GM12801 (cell line): ENCODE results near the gene PRKG1.

Experiments
- TF ChIP-seq, protein P1 (sequence below): IDR thresholded peaks from one replicate; pipeline ENCODE4 v1.5.1; 2011; ENCODE audit warnings: control low read depth; ENCODE audit not compliant: insufficient read length; ENCODE audit errors: extremely low read depth

PRKG1 gene

DNA sequence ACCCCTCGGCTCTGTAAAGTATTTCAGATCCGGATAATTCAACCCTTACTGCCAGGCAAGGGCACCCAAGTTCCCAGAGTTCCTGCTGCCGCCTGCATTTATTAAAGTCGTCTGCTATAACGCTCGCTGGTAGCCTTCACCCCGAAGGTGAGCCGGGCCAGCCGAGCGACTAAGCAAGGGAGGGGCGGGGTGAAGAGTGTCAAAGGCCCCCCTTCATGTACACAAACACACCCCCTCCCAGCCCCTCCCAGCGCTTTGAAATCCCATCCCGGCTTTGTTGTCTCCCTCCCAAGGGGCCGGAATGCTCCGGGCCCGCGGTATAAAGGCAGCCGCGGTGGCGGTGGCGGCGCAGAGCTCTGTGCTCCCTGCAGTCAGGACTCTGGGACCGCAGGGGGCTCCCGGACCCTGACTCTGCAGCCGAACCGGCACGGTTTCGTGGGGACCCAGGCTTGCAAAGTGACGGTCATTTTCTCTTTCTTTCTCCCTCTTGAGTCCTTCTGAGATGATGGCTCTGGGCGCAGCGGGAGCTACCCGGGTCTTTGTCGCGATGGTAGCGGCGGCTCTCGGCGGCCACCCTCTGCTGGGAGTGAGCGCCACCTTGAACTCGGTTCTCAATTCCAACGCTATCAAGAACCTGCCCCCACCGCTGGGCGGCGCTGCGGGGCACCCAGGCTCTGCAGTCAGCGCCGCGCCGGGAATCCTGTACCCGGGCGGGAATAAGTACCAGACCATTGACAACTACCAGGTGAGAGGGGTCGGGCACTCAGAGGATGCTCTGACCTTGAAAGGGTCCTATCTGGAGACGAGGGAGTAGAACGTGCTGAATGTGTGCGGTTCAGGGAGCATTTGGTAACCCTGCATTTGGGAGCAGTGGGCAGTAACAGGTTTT lies 1239.9 kb downstream of the PRKG1 start, which contains the start of gene DKK1:
Gene DKK1, plus strand, starts transcription at position 349 of the 889 bp plus-strand sequence. Its CDS starts 154 bp downstream, at position 503.
- TF ChIP-seq, protein P1, sequence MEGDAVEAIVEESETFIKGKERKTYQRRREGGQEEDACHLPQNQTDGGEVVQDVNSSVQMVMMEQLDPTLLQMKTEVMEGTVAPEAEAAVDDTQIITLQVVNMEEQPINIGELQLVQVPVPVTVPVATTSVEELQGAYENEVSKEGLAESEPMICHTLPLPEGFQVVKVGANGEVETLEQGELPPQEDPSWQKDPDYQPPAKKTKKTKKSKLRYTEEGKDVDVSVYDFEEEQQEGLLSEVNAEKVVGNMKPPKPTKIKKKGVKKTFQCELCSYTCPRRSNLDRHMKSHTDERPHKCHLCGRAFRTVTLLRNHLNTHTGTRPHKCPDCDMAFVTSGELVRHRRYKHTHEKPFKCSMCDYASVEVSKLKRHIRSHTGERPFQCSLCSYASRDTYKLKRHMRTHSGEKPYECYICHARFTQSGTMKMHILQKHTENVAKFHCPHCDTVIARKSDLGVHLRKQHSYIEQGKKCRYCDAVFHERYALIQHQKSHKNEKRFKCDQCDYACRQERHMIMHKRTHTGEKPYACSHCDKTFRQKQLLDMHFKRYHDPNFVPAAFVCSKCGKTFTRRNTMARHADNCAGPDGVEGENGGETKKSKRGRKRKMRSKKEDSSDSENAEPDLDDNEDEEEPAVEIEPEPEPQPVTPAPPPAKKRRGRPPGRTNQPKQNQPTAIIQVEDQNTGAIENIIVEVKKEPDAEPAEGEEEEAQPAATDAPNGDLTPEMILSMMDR: no peak

DNA sequence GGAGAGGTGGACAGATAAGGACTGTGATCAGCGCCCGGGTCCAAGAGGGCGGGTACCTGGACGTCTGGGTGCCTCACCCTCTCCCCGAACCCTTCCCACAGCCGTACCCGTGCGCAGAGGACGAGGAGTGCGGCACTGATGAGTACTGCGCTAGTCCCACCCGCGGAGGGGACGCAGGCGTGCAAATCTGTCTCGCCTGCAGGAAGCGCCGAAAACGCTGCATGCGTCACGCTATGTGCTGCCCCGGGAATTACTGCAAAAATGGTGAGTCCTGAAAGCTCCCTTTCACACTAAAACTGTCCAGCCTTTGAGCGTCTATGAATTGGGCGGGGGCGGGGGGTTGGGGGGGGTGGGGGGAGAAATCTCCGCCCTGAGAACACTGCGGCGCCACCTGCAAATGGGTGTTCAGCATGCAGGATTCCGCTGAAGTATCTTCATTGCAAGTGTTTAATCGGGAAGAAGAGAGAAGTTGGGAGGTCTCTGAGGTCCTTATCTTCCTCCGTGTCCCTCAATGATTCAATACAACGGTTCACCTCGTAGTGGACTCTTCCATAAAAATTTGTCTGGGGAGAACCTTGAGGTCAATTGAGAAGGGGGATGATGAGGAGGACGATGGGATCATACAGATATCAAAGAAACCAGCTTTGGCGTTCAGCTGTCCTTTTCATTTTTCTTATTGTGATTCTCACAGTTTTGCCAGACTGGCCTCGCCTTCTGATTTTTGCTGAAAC lies 1240.7 kb downstream of the PRKG1 start:
- TF ChIP-seq, protein P1: no peak

DNA sequence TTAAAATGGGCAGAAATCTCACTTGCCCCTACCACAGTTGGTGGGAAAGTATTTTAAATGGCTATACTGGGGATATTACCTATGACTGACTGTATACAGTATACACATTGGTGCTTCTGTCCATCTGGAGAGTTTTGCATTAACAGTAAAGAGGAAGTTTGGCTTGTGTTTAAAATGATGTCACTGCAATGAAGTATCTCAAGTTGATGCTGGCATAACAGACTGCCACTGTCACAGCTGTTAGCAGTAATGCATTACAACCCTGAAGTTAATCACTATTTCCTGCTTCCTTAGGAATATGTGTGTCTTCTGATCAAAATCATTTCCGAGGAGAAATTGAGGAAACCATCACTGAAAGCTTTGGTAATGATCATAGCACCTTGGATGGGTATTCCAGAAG lies 1241.7 kb downstream of the PRKG1 start:
- TF ChIP-seq, protein P1: no peak

DNA sequence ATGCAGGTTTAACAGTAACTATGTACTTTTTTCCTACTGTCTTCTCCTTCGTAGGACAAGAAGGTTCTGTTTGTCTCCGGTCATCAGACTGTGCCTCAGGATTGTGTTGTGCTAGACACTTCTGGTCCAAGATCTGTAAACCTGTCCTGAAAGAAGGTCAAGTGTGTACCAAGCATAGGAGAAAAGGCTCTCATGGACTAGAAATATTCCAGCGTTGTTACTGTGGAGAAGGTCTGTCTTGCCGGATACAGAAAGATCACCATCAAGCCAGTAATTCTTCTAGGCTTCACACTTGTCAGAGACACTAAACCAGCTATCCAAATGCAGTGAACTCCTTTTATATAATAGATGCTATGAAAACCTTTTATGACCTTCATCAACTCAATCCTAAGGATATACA lies 1242.2 kb downstream of the PRKG1 start:
- TF ChIP-seq, protein P1: no peak

DNA sequence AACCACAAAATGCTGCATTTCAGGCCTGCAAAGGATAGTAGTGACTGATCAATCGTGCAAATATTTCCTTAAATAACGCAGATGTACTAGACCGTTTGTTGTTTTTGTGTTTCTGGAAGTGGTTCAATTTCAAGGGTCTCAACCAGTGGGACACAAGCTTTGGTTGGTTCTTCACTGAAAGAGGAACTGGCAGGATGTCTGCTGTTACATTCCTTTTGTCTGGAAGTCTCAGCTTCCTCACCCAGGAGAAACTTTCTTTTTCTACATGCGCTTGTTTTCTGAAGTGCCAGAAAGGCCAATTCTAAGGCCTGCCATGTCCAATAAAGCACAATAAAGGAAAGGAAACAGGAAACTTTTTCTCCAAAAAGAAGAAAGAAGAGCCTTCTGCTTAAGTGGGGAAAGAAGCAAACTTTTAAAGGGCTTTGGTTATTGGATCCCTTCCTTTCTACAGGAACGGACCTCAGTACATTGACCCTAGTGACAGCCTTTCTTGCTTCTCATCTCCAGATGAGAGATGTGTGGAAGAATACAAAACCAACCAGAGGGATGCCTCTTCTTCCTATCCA lies 1243.9 kb downstream of the PRKG1 start:
- TF ChIP-seq, protein P1: no peak

DNA sequence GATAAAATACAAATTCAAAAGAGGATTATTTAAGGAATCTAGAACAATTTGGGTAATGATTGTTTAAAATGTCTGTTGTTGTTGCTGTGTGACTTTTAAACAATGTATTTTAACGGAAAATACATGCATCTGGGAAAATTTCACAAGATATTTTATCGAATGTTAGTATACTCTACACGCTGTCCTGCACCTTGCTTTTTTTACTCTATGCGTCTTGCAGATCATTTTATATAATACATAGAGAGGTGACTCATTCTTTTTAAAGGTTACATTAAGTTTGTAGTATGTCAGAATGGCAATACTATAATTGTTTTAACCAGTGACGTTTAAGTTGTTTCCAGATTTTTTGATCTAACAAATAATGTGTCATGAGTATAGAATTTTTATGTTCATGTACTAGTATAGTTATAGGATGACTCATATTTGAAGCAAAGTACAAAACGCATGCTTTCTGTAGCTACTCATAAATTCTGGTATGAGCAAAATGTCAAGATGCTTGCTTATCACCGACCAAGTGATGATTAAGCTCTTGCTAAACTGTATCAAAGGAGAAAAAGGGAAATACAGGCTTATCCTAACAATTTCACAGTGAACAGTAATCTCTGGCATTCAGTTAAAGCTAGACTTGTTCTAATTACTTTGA lies 1244.7 kb downstream of the PRKG1 start:
- TF ChIP-seq, protein P1: no peak

DNA sequence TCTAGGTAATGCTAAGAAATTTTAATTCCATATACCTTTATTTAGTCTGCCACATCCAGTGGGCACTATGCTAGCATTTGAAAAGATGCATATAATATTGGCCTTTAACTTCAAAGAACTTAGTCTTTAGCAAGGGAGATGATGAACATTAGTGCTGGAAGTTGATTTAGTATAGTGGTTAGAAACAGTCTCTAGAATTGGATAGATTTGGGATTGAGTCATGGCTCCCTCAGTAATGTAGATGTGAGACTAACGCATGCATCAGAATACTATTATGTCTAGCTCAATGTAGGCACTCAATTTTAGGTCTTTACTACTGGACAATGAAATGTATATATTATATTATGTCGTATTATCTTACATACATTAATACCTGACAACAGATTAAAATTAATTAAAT lies 1245.6 kb downstream of the PRKG1 start:
- TF ChIP-seq, protein P1: no peak
